GM18873 (cell line): Measurements from ENCODE around the gene ANKRD61.
"Not testable (repeated sequence)": the region's sequence is repeated elsewhere in the genome, so short reads cannot be mapped to it uniquely, and the experiment has no call there.

Source experiments
- ATAC-seq: cut with Tn5 transposase; IDR thresholded peaks from one replicate; pipeline ENCODE4 v1.9.1; 2021; ENCODE audit warnings: mild to moderate bottlenecking, moderate library complexity, moderate number of reproducible peaks; ENCODE audit not compliant: unreplicated experiment, low FRiP score

The ANKRD61 gene

DNA sequence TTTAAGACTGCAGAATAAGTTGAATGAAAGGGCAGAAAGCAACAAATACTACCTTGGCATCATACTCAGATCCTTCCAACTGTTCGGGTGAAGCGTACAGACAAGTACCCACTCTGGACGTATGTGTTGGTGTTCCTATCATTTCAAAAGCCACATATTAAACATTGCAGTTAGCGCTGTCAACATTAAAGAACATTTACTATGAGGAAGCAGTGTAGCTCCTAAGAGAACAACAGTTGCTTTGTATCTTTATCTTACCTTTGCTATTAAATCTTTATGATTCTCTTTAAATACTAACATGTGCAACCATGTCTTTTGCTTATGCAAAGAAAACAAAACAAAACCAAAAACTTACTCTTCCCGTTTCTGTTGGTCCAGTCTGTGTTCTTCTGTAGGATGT lies 2.6 kb upstream of the ANKRD61 start:
- ATAC-seq: no peak

DNA sequence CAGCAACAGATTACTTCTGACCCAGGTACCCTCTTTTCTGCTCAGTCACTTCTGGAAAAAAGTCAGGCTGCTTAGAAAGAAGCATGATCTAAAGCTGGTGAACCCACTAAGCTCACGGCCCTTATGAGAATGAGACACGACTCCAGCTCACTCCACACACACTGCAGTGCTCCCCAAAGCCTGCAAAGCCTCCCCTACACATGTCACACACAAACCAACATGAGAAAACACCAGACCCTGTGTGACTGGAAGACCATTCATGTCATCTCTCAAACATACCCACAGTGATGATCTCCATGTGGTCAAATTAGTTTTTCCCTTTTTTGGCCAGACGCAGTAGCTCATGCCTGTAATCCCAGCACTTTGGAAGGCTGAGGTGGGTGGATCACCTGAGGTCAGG lies 391 bp downstream of the ANKRD61 start:
- no peak for ATAC-seq

DNA sequence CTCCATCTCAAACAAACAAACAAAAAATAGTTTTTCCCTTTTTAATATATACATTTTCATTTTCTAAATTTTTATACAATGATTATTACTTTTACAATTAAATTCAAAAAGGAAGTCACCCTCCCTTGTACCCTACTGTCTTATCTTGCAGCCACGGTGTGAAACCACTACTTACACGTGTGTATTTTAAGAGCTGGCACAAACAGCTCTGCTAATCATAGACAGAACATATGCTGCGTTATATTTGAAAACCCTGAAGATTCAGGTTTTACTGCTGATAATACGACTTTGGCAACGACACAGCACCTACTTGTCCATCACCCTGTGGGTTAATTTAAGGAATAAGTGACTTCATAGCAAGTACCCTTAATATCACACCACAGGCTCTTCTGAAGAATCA lies 991 bp downstream of the ANKRD61 start:
- ATAC-seq: no peak

DNA sequence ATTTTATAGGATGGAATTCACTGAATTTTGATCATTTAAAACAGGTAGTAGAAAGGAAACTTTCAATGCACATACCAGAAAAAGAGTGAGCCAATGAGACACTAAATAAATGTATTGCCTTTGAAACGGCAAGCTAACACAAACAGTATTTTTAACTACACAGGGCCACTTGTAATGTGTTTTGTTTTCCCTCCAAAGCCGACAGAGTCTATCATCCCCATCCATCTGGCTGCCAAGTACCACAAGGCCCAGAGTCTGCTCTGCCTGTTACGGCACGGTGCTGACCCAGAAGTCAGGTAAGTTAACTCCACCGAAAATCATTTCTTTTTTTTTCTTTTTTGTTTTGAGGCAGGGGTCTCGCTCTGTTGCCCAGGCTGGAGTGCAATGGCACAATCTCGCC lies 1.5 kb downstream of the ANKRD61 start:
- no peak for ATAC-seq

DNA sequence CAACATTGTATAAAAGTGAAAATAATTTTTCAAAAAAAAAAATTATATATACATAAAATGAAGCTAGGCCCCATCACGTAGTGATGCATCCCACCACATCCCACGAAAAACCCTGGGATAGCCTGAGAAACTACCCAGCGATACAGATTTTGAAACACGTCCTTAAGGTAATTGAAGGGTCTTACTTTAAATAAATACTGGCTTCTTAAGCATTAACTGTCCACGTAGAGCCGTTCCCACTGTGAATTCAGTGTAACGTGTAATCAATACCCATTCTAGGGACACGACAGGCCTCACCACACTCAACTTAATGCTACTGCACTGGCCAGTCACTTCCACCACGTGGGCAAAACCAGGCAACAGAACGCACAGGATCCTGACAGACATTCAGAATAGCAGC lies 4.0 kb downstream of the ANKRD61 start:
- no peak for ATAC-seq

DNA sequence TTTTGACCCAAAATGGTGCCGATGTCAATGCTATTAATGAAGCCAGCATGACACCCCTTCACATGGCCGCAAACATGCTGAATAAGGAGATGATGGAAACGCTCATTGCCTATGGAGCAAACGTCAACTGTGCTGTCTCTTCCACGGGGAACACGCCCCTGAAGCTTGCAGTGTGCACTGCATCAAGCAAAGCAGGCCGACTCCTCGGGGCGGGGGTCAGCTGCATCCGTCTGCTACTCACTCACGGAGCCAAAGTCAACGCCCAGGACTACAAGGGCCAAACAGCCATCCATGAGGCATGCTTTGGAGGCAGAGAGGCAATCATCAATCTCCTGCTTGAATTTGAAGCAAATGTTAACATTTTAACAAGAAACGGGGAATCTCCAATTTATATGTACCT lies 4.5 kb downstream of the ANKRD61 start:
- ATAC-seq: no peak

DNA sequence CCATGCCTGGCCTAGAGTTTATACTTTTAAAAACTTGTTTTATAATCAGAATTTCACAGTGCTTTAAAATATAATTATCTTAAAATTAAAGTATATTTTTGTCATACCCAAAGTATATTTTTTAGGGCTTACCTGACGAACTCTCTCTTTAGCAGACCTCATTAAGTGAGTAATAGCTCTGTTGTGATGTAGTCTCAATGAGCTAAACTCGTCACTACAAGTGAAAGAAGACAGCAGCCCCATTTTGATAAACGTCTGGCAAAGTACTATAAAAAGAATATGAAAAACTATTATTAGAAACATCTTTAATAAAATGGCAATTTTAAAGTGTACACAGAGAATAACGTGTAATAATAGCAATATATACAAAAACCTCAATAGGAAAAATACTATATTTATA lies 18.6 kb downstream of the ANKRD61 start:
- ATAC-seq: no peak

DNA sequence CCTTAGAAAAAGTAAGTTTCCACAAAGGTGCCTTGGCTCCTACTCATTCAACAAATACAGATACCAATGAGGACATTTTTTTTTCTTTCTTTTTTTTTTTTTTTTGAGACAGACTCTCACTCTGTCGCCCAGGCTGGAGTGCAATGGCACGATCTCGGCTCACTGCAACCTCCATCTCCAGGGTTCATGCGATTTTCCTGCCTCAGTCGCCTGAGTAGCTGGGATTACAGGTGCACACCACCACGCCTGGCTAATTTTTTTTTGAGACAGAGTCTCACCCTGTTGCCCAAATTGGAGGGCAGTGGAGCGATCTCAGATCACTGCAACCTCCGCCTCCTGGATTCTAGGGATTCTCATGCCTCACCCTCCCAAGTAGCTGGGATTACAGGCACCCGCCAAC lies 20.0 kb downstream of the ANKRD61 start:
- ATAC-seq: not testable (repeated sequence)

DNA sequence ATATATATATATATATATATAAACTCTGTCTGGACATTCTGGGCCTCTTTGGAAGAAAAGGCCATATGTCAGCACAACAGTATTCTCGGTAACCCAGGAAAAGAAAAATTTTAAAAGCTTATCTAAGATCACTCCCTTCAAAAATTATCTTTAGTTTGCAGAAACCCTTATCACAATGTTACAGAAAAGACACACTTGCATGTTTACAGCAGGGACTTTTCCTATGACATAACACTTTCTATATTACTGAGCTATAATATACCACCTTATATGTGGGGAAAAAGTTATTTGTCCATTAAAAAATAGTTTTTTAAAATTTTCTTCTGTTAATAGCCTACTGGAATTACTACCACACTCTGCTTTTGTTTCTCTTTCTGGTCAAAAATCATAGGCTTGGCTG lies 25.4 kb downstream of the ANKRD61 start:
- ATAC-seq: no peak

DNA sequence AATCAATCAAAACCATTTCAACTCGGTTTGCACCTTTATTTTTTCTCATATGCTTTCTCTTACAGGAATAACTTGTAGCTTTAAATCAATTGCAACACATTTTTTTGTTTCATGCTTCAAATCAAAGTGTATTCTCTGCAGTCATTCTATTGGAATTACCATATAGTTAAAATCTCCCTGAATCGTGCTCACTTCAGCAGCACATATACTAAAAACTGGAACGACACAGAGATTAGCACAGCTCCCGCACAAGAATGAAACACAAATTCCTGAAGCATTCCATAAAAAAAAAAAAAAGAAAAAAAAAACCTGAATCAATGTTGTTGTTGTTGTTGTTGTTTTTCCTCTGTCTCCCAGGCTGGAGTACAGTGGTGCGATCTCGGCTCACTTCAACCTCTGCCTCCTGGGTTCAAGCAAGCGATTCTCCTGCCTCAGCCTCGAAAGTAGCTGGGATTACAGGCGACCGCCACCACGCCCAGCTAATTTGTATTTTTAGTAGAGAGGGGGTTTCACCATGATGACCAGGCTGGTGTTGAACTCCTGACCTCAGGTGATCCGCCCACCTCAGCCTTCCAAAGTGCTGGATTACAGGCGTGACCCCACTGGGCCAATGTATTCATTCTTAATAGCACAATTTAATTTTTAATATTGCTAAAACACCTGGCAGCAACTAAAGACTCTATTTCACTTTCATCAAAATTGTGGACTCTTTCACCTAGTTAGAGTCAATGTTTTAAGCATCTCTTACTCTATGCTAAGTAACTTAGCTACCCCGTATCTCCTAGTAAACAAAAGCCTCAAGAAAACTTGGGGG lies 26.3 kb downstream of the ANKRD61 start:
- ATAC-seq: no peak

DNA sequence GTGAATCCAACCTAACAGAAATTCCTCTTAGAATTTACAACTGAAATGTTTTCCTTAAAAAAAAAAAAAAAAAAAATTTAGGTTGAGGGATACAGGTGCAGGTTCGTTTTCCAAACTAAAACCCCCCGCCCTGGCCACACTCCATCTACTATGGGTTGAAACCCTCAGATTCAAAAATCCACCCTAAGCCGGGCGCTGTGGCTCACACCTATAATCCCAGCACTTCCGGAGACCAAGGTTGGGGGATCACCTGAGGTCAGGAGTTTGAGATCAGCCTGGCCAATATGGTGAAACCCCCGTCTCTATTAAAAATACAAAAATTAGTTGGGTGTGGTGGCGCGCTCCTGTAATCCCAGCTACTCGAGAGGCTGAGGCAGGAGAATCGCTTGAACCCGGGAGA lies 28.8 kb downstream of the ANKRD61 start:
- ATAC-seq: not testable (repeated sequence)

DNA sequence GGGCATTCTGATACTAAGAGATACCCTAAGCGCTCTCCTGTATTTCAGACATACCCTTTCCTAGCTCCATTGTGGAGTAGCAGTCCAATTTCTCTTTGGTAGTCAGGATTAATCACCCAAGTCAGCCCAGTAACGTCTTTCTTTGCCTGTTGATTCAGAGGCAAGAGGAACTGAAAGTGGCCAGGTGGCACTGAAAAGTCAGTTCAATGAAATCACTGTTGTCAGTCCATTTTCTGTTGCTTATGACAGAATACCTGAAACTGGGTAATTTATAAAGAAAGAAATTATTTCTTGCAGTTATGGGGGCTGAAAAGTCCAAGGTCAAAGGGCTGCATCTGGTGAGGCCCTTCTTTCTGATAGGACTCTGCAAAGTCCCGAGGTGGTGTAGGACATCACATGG lies 40.2 kb downstream of the ANKRD61 start:
- no peak for ATAC-seq

DNA sequence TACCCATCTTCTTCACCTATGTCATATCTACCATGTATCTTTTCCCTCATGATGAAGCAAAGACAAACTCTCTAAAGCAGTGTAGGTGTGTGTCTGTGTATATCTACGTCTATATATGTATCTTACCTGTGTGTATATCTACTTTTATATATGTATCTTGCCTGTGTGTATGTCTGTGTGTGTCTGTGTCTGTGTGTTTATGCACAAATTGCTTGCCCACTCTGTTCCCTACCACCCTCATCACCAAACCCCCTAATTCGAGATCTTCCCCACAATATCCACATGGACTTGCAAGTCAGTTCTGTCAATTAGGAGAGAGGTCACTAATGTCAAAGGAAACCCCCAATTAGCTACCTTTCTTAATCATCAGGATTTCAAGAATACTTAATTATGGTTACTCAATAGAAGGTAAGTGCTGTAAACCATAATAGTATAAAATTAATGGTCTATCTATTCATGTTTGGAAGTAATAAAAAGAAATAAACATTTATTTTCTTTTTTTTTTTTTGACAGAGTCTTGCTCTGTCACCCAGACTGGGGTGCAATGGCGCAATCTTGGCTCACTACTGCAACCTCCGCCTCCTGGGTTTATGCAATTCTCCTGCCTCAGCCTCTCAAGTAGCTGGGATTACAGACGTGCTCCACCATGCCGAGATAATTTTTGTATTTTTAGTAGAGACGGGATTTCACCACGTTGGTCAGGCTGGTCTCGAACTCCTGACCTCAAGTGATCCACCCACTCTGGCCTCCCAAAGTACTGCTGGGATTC lies 43.6 kb downstream of the ANKRD61 start:
- no peak for ATAC-seq

DNA sequence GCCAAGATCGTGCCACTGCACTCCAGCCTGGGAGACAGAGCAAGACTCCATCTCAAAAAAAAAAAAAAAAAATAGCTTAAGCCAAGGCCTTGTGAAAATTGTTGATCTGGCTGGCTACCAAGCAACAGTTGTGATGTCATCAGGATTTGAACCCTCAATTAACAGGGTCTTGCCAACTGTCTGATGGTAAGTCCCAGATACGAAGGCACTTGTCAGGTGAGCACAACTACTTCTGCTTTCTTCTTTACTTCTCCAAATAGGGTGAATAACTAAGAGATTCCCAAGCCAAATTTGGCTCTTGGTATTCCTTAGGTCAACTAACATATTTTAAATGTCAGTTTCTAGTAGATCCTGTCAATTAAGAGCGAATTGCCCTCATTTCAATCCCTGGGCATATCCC lies 47.4 kb downstream of the ANKRD61 start:
- ATAC-seq: no peak

DNA sequence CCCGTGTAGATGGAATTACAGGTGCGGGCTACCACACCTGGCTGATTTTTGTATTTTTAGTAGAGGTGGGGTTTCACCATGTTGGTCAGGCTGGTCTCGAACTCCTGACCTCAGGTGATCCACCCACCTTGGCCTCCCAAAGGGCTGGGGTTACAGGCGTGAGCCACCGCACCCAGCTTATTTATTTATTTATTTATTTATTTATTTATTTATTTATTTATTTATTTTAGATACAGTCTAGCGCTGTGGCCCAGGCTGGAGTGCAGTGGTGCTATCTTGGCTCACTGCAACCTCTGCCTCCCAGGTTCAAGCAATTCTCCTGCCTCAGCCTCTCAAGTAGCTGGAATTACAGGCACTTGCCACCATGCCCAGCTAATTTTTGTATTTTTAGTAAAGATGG lies 51.9 kb downstream of the ANKRD61 start:
- ATAC-seq: not testable (repeated sequence)
